Loucy (cell line): ENCODE data around the gene AFF3.

ENCODE experiments used
- H2AFZ ChIP-seq: fragments of 200-600 bp; sonication (generic); 2 replicates; pipeline ENCODE4 v1.6.0; 2016; ENCODE audit warnings: antibody characterized with exemption, mild to moderate bottlenecking, low read length, moderate library complexity
- H3F3A ChIP-seq: fragments of 200-600 bp; 2 replicates; pipeline ENCODE4 v1.6.0; 2016; ENCODE audit warnings: antibody characterized with exemption, low read depth, mild to moderate bottlenecking
- H3K27me3 ChIP-seq: fragments of 200-600 bp; sonication (generic); 2 replicates; pipeline ENCODE4 v1.6.1; 2014; ENCODE audit warnings: low read length, mild to moderate bottlenecking; ENCODE audit not compliant: insufficient read depth, poor library complexity, severe bottlenecking
- H3K36me3 ChIP-seq: fragments of 200-600 bp; sonication (generic); 2 replicates; pipeline ENCODE4 v1.6.1; 2016; ENCODE audit warnings: low read length; ENCODE audit not compliant: insufficient read depth
- H3K4me1 ChIP-seq: fragments of 200-600 bp; sonication (generic); 2 replicates; pipeline ENCODE4 v1.5.1; 2014; ENCODE audit warnings: low read length, mild to moderate bottlenecking; ENCODE audit not compliant: insufficient read depth, poor library complexity, severe bottlenecking
- H3K4me2 ChIP-seq: fragments of 200-600 bp; sonication (generic); 2 replicates; pipeline ENCODE4 v1.6.0; 2014; ENCODE audit warnings: antibody characterized with exemption, low read length, low read depth, mild to moderate bottlenecking; ENCODE audit not compliant: poor library complexity, severe bottlenecking
- H3K4me3 ChIP-seq: fragments of 200-600 bp; sonication (generic); 2 replicates; pipeline ENCODE4 v1.5.1; 2014; ENCODE audit warnings: low read length, mild to moderate bottlenecking, mixed read lengths; ENCODE audit not compliant: poor library complexity, severe bottlenecking
- H3K79me2 ChIP-seq: fragments of 200-600 bp; sonication (generic); 2 replicates; pipeline ENCODE4 v1.6.1; 2014; ENCODE audit warnings: low read length; ENCODE audit not compliant: insufficient read depth
- H3K9ac ChIP-seq: fragments of 200-600 bp; sonication (generic); 2 replicates; pipeline ENCODE4 v1.6.0; 2014; ENCODE audit warnings: mild to moderate bottlenecking, low read depth, low read length, moderate library complexity; ENCODE audit not compliant: poor library complexity, severe bottlenecking
- H3K9me2 ChIP-seq: fragments of 200-600 bp; sonication (generic); replicated peaks from 2 replicates; pipeline ENCODE4 v1.6.1; 2016; ENCODE audit warnings: low read depth, low read length, mixed read lengths
- H3K9me3 ChIP-seq: fragments of 200-600 bp; sonication (generic); 2 replicates; pipeline ENCODE4 v1.6.1; 2014; ENCODE audit warnings: mild to moderate bottlenecking, antibody characterized with exemption, low read length, low read depth; ENCODE audit not compliant: insufficient read depth
- H4K20me1 ChIP-seq: fragments of 200-600 bp; sonication (generic); 2 replicates; pipeline ENCODE4 v1.6.0; 2014; ENCODE audit warnings: antibody characterized with exemption, low read length, mild to moderate bottlenecking; ENCODE audit not compliant: insufficient read depth, poor library complexity, severe bottlenecking
- EZH2phosphoT487 ChIP-seq: fragments of 200-600 bp; IDR thresholded peaks from 2 replicates; pipeline ENCODE4 v1.6.1; 2018; ENCODE audit warnings: antibody characterized with exemption, mild to moderate bottlenecking, moderate library complexity, borderline replicate concordance
- TF ChIP-seq, protein P1 (sequence below): fragments of 200-600 bp; sonication (generic); conservative IDR thresholded peaks from 2 replicates; pipeline ENCODE4 v1.5.1; 2014; ENCODE audit warnings: mild to moderate bottlenecking, antibody characterized with exemption, low read length

The AFF3 gene

DNA sequence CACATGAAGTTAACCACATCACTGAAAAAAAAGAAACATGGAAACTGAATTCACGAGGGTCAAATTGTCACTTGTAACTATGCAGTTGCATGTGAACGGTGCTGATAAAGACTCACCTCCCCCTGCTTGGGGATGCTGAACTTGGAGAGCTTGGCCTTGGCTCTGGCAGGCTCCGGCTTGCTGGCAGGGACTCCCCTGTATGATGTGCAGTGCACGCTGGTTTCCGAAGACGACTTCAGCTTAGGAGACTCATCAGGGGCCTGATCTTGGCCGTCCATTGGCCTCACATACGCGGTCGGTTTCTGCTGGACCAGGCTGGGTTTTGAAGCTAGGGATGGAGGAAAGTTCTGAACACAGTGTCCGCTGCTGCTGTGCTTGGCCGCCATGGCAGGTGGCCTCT, 135.9 kb downstream of the AFF3 start:
- Histone ChIP-seq H3K36me3 (peaks cover 23% of the 10 kb centered on the region; the same call in 1 of the 2 replicates), H2AFZ (no peak overlapping the region), H3K4me2 (no peak overlapping the region), H3K4me1 (no peaks in the 10 kb centered on the region), H3K4me3 (no peak overlapping the region), H3K9me2 (no peaks in the 10 kb centered on the region), H3K9ac (no peak overlapping the region), H3K9me3 (no peaks in the 10 kb centered on the region), H3K79me2 (no peaks in the 10 kb centered on the region), H3F3A (no peaks in the 10 kb centered on the region), H4K20me1 (no peaks in the 10 kb centered on the region), H3K27me3 (no peaks in the 10 kb centered on the region)
- TF ChIP-seq, protein P1, sequence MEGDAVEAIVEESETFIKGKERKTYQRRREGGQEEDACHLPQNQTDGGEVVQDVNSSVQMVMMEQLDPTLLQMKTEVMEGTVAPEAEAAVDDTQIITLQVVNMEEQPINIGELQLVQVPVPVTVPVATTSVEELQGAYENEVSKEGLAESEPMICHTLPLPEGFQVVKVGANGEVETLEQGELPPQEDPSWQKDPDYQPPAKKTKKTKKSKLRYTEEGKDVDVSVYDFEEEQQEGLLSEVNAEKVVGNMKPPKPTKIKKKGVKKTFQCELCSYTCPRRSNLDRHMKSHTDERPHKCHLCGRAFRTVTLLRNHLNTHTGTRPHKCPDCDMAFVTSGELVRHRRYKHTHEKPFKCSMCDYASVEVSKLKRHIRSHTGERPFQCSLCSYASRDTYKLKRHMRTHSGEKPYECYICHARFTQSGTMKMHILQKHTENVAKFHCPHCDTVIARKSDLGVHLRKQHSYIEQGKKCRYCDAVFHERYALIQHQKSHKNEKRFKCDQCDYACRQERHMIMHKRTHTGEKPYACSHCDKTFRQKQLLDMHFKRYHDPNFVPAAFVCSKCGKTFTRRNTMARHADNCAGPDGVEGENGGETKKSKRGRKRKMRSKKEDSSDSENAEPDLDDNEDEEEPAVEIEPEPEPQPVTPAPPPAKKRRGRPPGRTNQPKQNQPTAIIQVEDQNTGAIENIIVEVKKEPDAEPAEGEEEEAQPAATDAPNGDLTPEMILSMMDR, result no peak
- TF ChIP-seq EZH2phosphoT487, result no peak

DNA sequence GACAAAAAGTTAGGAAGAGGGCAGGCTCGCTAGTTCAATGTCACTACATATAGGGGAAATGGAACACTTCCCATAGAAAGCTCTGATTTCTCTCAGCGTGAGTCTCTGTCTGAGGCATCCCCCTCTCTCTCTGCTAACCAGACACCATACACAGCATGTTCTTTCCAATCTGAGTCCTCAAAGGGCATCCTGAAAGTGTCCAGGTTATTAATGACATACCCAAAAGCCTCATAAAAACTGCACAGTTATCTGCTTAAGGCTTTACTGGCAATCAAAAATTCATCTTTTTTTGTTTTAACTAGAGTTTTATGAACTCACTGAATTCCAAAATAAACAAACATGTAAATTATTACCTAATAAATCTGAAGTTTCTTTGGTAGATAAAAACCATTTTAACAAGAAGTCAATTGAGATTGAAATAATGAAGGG, 137.4 kb downstream of the AFF3 start:
- no peaks in the 10 kb centered on the region for H3F3A ChIP-seq
- no peaks in the 10 kb centered on the region for H3K79me2 ChIP-seq
- H3K9me2 ChIP-seq, result no peaks in the 10 kb centered on the region
- H2AFZ ChIP-seq, result no peak overlapping the region
- no peak overlapping the region for H3K4me3 ChIP-seq
- TF ChIP-seq, protein P1, result no peak
- no peak for TF ChIP-seq EZH2phosphoT487
- no peaks in the 10 kb centered on the region for H3K27me3 ChIP-seq
- peaks cover 20% of the 10 kb centered on the region; the same call in 1 of the 2 replicates for H3K36me3 ChIP-seq
- H3K4me2 ChIP-seq, result no peak overlapping the region
- no peaks in the 10 kb centered on the region for H3K9me3 ChIP-seq
- H4K20me1 ChIP-seq, result no peaks in the 10 kb centered on the region
- H3K4me1 ChIP-seq, result no peaks in the 10 kb centered on the region
- H3K9ac ChIP-seq, result no peak overlapping the region

DNA sequence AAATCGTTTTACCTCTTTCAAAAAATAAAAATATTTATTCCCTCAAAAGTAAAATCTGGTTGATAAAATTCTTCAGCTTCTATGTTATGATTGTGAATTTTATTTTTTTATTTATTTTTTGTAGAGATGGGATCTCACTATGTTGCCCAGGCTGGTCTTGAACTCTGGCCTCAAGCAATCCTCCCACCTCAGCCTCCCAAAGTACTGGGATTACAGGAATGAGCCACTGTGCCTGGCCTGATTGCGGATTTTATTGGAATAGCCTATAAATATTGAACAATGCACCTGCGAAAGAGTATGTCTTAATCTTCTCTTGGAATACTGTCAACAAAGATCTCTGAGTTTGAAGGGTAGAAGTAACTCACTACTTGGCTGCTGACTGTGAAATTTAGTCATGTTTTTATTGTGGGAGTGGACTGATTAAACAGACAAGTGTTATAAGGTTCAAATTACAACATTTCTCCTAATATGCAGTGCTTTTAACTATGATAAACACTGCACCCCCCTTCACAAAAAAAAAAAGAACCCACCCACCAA, 138.0 kb downstream of the AFF3 start:
- H2AFZ ChIP-seq, result no peak overlapping the region
- H3K79me2 ChIP-seq, result no peaks in the 10 kb centered on the region
- no peak for TF ChIP-seq EZH2phosphoT487
- TF ChIP-seq, protein P1, result no peak
- H3K9me3 ChIP-seq, result no peaks in the 10 kb centered on the region
- no peak overlapping the region for H3K9ac ChIP-seq
- no peaks in the 10 kb centered on the region for H4K20me1 ChIP-seq
- H3K4me1 ChIP-seq, result no peaks in the 10 kb centered on the region
- no peaks in the 10 kb centered on the region for H3K27me3 ChIP-seq
- H3K4me2 ChIP-seq, result no peak overlapping the region
- no peak overlapping the region for H3K4me3 ChIP-seq
- H3K9me2 ChIP-seq, result no peaks in the 10 kb centered on the region
- peaks cover 20% of the 10 kb centered on the region; the same call in 1 of the 2 replicates for H3K36me3 ChIP-seq
- H3F3A ChIP-seq, result no peaks in the 10 kb centered on the region
